Right renal cortex interstitium (tissue), 3 donors: ENCODE data around the gene BPIFB6. TPM values are rescaled to one million over a fixed set of nuclear protein-coding genes. Genes with fewer than 3 reads are reported as not detected.

Experiments
- DNase-seq, 3 donors: peaks; one replicate each; pipeline ENCODE4 v3.0.0-alpha.2; 2013; ENCODE audit warnings: low read depth in 3 of 3, low spot score in 2 of 3
- polyA plus RNA-seq, 3 donors: library from polyadenylated mRNA; unstranded; fragments of 120-200 nt; gene quantifications; one replicate each; pipeline ENCODE4 v1.2.1, GENCODE V29; 2013; ENCODE audit not compliant: insufficient read length in 3 of 3

BPIFB6 gene
- polyA plus RNA-seq, 3 donors, result not detected

GRCh38 chr20:33000802-33001466 lies 30.5 kb upstream of the BPIFB6 start:
- DNase-seq, result no peak

GRCh38 chr20:33002087-33002808 lies 29.2 kb upstream of the BPIFB6 start:
- DNase-seq, result no peak

- DNase-seq, result no peak
Observed at GRCh38 chr20:33004141-33004751, 27.2 kb upstream of the BPIFB6 start, which contains the start of gene SUN5. SUN5 (minus strand) TSS chr20:33004433; CDS start chr20:33004340, 93 bp downstream.

GRCh38 chr20:33005132-33005566 lies 26.3 kb upstream of the BPIFB6 start:
- DNase-seq, result no peak

- no peak for DNase-seq
Observed at GRCh38 chr20:33005908-33006775, 25.3 kb upstream of the BPIFB6 start.

- no peak for DNase-seq
Observed at GRCh38 chr20:33006776-33007375, 24.6 kb upstream of the BPIFB6 start.

- DNase-seq, result no peak
Observed at GRCh38 chr20:33007376-33008335, 23.8 kb upstream of the BPIFB6 start, which contains the start of gene BPIFB2. BPIFB2 (plus strand) TSS chr20:33007704; CDS start chr20:33008575, 871 bp downstream.

GRCh38 chr20:33008336-33009213 lies 22.9 kb upstream of the BPIFB6 start:
- DNase-seq, result no peak

- DNase-seq, result peak in 1 of 3 donors; percentile 19
Observed at GRCh38 chr20:33009214-33010132, 22.0 kb upstream of the BPIFB6 start.

GRCh38 chr20:33010133-33010504 lies 21.3 kb upstream of the BPIFB6 start:
- DNase-seq, result no peak

GRCh38 chr20:33010674-33011449 lies 20.6 kb upstream of the BPIFB6 start:
- no peak for DNase-seq

GRCh38 chr20:33012327-33013189 lies 18.9 kb upstream of the BPIFB6 start:
- no peak for DNase-seq

- DNase-seq, result no peak
Observed at GRCh38 chr20:33013701-33014326, 17.6 kb upstream of the BPIFB6 start.

GRCh38 chr20:33014336-33015113 lies 16.9 kb upstream of the BPIFB6 start:
- DNase-seq, result no peak
